ENCODE data around the gene PTPRB. TPM values are rescaled to one million over a fixed set of nuclear protein-coding genes. Genes with fewer than 3 reads are reported as not detected.

PTPRB gene
- total and polyA plus RNA-seq, 2 experiments from 2014 or later: 0.36 to 1.7 TPM

GRCh38 chr12:70628701-70629480 lies 8.3 kb downstream of the PTPRB start:
- Histone ChIP-seq H3K79me2 (no peaks in the 10 kb centered on the region), H3K9me2 (replicated peaks; ENCODE audit: insufficient read depth) (no peaks in the 10 kb centered on the region), H3K27me3 (no peaks in the 10 kb centered on the region), H3K36me3 (replicated peaks; ENCODE audit: insufficient read depth, low read depth) (no peaks in the 10 kb centered on the region), H3K9me3 (ENCODE audit: low read depth) (no peaks in the 10 kb centered on the region), H4K20me1 (ENCODE audit: insufficient read depth, poor library complexity, severe bottlenecking) (no peaks in the 10 kb centered on the region), H3K4me3 (no peak overlapping the region), H3K4me1 (ENCODE audit: insufficient read depth) (no peaks in the 10 kb centered on the region), H2AFZ (no peak overlapping the region), H3K27ac (no peak overlapping the region), H3K4me2 (no peak overlapping the region)
- TF ChIP-seq EZH2 (IDR thresholded peaks at IDR 0.05; ENCODE audit: borderline replicate concordance): no peak
- TF ChIP-seq EZH2phosphoT487 (IDR thresholded peaks at IDR 0.05; ENCODE audit: low read depth, severe bottlenecking, unreplicated experiment): no peak
- no peak for TF ChIP-seq CTCF (IDR thresholded peaks at IDR 0.05; ENCODE audit: poor library complexity)
- 95% methylated on average over 3 of the region's 3 CpGs for WGBS (ENCODE audit: low lambda C conversion rate, missing lambda C conversion rate)
- DNase-seq (ENCODE audit: low spot score): no peak

GRCh38 chr12:70627677-70628076 lies 9.6 kb downstream of the PTPRB start:
- H3K79me2 ChIP-seq: no peaks in the 10 kb centered on the region
- no peak for DNase-seq (ENCODE audit: low spot score)
- H3K4me2 ChIP-seq: no peak overlapping the region
- H3K9me2 ChIP-seq (replicated peaks; ENCODE audit: insufficient read depth): no peaks in the 10 kb centered on the region
- TF ChIP-seq EZH2 (IDR thresholded peaks at IDR 0.05; ENCODE audit: borderline replicate concordance): no peak
- no peak for TF ChIP-seq CTCF (IDR thresholded peaks at IDR 0.05; ENCODE audit: poor library complexity)
- TF ChIP-seq EZH2phosphoT487 (IDR thresholded peaks at IDR 0.05; ENCODE audit: low read depth, severe bottlenecking, unreplicated experiment): no peak
- H3K27ac ChIP-seq: no peak overlapping the region
- no peak overlapping the region for H2AFZ ChIP-seq
- no peaks in the 10 kb centered on the region for H3K9me3 ChIP-seq (ENCODE audit: low read depth)
- H3K36me3 ChIP-seq (replicated peaks; ENCODE audit: insufficient read depth, low read depth): no peaks in the 10 kb centered on the region
- H3K4me1 ChIP-seq (ENCODE audit: insufficient read depth): no peaks in the 10 kb centered on the region
- H4K20me1 ChIP-seq (ENCODE audit: insufficient read depth, poor library complexity, severe bottlenecking): no peaks in the 10 kb centered on the region
- H3K27me3 ChIP-seq: no peaks in the 10 kb centered on the region
- WGBS (ENCODE audit: low lambda C conversion rate, missing lambda C conversion rate): 82% methylated on average over 5 of the region's 5 CpGs
- H3K4me3 ChIP-seq: no peak overlapping the region

GRCh38 chr12:70626180-70626579 lies 11.0 kb downstream of the PTPRB start:
- no peak for TF ChIP-seq EZH2phosphoT487 (IDR thresholded peaks at IDR 0.05; ENCODE audit: low read depth, severe bottlenecking, unreplicated experiment)
- TF ChIP-seq CTCF (IDR thresholded peaks at IDR 0.05; ENCODE audit: poor library complexity): no peak
- TF ChIP-seq EZH2 (IDR thresholded peaks at IDR 0.05; ENCODE audit: borderline replicate concordance): no peak
- Histone ChIP-seq H3K9me2 (replicated peaks; ENCODE audit: insufficient read depth) (no peaks in the 10 kb centered on the region), H3K4me1 (ENCODE audit: insufficient read depth) (no peaks in the 10 kb centered on the region), H3K27ac (no peak overlapping the region), H3K36me3 (replicated peaks; ENCODE audit: insufficient read depth, low read depth) (no peaks in the 10 kb centered on the region), H3K79me2 (no peaks in the 10 kb centered on the region), H2AFZ (no peak overlapping the region), H3K27me3 (no peaks in the 10 kb centered on the region), H4K20me1 (ENCODE audit: insufficient read depth, poor library complexity, severe bottlenecking) (no peaks in the 10 kb centered on the region), H3K4me3 (no peak overlapping the region), H3K9me3 (ENCODE audit: low read depth) (no peaks in the 10 kb centered on the region), H3K4me2 (no peak overlapping the region)
- 91% methylated on average over 3 of the region's 3 CpGs for WGBS (ENCODE audit: low lambda C conversion rate, missing lambda C conversion rate)
- no peak for DNase-seq (ENCODE audit: low spot score)

Measured in hepatocyte (in vitro differentiated cells).